NAMALWA (cell line): ENCODE measurements around the gene BICC1.

Experiments used
- DNase-seq: peaks from one replicate; pipeline ENCODE4 v3.0.0-alpha.2; 2015; ENCODE audit warnings: low spot score

Gene BICC1

GRCh38 chr10:58599927-58600553, 87.4 kb downstream of the BICC1 start:
- DNase-seq, result no peak

GRCh38 chr10:58608351-58608750, 95.7 kb downstream of the BICC1 start:
- no peak for DNase-seq

- no peak for DNase-seq
Observed at GRCh38 chr10:58608826-58609531, 96.3 kb downstream of the BICC1 start.

GRCh38 chr10:58609532-58610150, 97.0 kb downstream of the BICC1 start:
- no peak for DNase-seq

- no peak for DNase-seq
Observed at GRCh38 chr10:58615237-58615935, 102.7 kb downstream of the BICC1 start.

- DNase-seq, result no peak
Observed at GRCh38 chr10:58618158-58618676, 105.5 kb downstream of the BICC1 start.

GRCh38 chr10:58621379-58622077, 108.9 kb downstream of the BICC1 start:
- DNase-seq, result no peak

GRCh38 chr10:58622246-58622645, 109.6 kb downstream of the BICC1 start:
- DNase-seq, result no peak

GRCh38 chr10:58625070-58625469, 112.4 kb downstream of the BICC1 start:
- DNase-seq, result no peak

- no peak for DNase-seq
Observed at GRCh38 chr10:58627392-58627791, 114.7 kb downstream of the BICC1 start.

- no peak for DNase-seq
Observed at GRCh38 chr10:58631715-58632114, 119.0 kb downstream of the BICC1 start.

GRCh38 chr10:58632216-58632615, 119.5 kb downstream of the BICC1 start:
- DNase-seq, result no peak

- no peak for DNase-seq
Observed at GRCh38 chr10:58637352-58637751, 124.7 kb downstream of the BICC1 start.

- no peak for DNase-seq
Observed at GRCh38 chr10:58638388-58638787, 125.7 kb downstream of the BICC1 start.

- DNase-seq, result no peak
Observed at GRCh38 chr10:58641095-58641531, 128.4 kb downstream of the BICC1 start.

GRCh38 chr10:58641708-58642107, 129.0 kb downstream of the BICC1 start:
- no peak for DNase-seq

GRCh38 chr10:58642283-58642682, 129.6 kb downstream of the BICC1 start:
- no peak for DNase-seq

- no peak for DNase-seq
Observed at GRCh38 chr10:58642916-58643428, 130.3 kb downstream of the BICC1 start.

- no peak for DNase-seq
Observed at GRCh38 chr10:58644311-58644710, 131.6 kb downstream of the BICC1 start.

GRCh38 chr10:58645416-58646146, 132.9 kb downstream of the BICC1 start:
- DNase-seq, result no peak
